ENCODE measurements around the gene PRPS2. TPM values are rescaled to one million over a fixed set of nuclear protein-coding genes. Genes with fewer than 3 reads are reported as not detected.

Gene PRPS2
- total RNA-seq, 2 donors from 2014 or later: 3.5 to 8.0 TPM

DNA sequence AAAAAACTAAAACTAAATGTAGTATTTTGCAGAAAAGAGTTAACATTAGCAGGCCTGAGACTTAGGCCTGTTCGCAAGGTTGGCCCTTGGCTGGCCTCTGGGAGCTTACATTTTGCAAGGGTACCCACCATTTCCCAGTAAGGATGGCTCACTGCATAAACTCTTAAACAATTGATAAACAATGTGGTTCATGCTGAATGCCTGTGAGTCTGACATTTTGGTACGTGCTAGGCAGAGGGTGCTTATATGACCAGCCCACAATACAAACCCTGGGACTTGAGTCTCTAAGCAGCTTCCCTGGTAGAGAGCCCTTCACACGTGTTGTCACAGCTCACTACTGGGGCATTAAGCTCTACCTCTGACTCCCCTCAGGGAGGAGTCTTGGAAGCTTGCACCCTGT is 7.4 kb downstream of the PRPS2 start:
- no peak for DNase-seq (ENCODE audit: low spot score)
- Histone ChIP-seq H3K27me3 (no peaks in the 10 kb centered on the region), H3K4me1 (no peaks in the 10 kb centered on the region), H3K27ac (no peak overlapping the region), H3K36me3 (no peaks in the 10 kb centered on the region), H3K4me3 (no peak overlapping the region), H3K9me3 (peaks cover 6 to 7% of the 10 kb centered on the region in 2 donors)
- TF ChIP-seq, protein P1, sequence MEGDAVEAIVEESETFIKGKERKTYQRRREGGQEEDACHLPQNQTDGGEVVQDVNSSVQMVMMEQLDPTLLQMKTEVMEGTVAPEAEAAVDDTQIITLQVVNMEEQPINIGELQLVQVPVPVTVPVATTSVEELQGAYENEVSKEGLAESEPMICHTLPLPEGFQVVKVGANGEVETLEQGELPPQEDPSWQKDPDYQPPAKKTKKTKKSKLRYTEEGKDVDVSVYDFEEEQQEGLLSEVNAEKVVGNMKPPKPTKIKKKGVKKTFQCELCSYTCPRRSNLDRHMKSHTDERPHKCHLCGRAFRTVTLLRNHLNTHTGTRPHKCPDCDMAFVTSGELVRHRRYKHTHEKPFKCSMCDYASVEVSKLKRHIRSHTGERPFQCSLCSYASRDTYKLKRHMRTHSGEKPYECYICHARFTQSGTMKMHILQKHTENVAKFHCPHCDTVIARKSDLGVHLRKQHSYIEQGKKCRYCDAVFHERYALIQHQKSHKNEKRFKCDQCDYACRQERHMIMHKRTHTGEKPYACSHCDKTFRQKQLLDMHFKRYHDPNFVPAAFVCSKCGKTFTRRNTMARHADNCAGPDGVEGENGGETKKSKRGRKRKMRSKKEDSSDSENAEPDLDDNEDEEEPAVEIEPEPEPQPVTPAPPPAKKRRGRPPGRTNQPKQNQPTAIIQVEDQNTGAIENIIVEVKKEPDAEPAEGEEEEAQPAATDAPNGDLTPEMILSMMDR (IDR thresholded peaks at IDR 0.05): no peak

DNA sequence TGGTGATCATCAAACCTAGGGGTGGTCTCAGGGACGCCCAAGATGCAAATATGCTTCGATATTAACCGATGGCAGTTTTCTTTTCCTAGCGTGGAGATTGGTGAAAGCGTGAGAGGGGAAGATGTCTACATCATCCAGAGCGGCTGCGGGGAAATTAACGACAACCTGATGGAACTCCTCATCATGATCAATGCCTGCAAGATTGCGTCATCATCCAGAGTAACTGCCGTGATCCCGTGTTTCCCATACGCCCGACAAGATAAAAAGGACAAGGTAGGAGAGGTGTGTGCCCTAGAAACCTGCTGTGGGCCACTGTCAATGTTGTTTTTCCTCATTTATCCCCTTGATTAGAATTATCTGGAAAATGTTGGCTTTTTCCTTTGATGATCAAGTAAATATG is 7.9 kb downstream of the PRPS2 start:
- Histone ChIP-seq H3K4me1 (no peaks in the 10 kb centered on the region), H3K27me3 (no peaks in the 10 kb centered on the region), H3K36me3 (no peaks in the 10 kb centered on the region), H3K27ac (no peak overlapping the region), H3K9me3 (peaks cover 3 to 4% of the 10 kb centered on the region in 2 donors), H3K4me3 (no peak overlapping the region)
- DNase-seq (ENCODE audit: low spot score): no peak
- TF ChIP-seq, protein P1 (IDR thresholded peaks at IDR 0.05): no peak

DNA sequence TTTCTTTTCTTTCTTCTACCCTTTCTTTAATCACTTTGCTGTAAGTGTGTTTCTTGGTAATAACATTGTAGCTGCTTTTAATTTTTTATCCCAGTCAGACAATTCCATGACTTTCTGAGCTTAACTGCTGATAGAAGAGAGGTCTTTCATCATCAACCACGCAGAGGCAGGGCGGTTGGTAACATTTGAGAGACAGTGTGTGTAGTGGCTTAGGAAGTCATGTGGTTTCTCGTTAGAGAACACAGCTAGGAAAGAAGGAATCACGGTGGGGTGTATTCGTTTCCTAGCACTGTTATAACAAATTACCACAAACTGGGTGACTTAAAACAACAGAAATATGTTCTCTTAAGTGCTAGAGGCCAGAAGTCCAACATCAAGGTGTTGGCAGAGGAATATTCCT is 11.5 kb downstream of the PRPS2 start:
- H3K4me3 ChIP-seq: no peak overlapping the region
- no peaks in the 10 kb centered on the region for H3K4me1 ChIP-seq
- no peaks in the 10 kb centered on the region for H3K9me3 ChIP-seq
- H3K27ac ChIP-seq: no peak overlapping the region
- DNase-seq (ENCODE audit: low spot score): no peak
- H3K36me3 ChIP-seq: no peaks in the 10 kb centered on the region
- no peaks in the 10 kb centered on the region for H3K27me3 ChIP-seq
- TF ChIP-seq, protein P1 (IDR thresholded peaks at IDR 0.05): no peak

DNA sequence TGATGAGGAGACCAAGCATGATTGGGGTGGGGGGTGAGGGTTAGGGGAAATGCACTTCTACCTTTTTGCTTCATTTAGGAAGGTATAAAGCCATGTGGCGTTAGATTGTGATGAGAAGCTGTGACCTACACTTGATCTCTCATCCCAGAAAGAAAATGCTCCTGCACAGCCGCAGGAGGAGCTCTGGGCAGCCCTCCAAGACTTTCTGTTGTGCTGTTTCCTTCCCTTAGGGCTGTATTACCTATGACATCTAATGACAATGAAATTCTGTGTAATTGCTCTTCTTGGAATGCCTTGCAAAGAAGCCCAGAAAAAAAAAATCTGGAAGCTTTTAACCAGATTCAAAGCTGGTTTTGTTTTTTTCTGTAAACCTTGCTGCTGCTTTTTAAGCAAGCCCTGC is 13.4 kb downstream of the PRPS2 start:
- no peaks in the 10 kb centered on the region for H3K36me3 ChIP-seq
- H3K9me3 ChIP-seq: no peaks in the 10 kb centered on the region
- no peak overlapping the region for H3K27ac ChIP-seq
- no peaks in the 10 kb centered on the region for H3K4me1 ChIP-seq
- no peak for DNase-seq (ENCODE audit: low spot score)
- no peaks in the 10 kb centered on the region for H3K27me3 ChIP-seq
- no peak overlapping the region for H3K4me3 ChIP-seq
- TF ChIP-seq, protein P1 (IDR thresholded peaks at IDR 0.05): no peak

DNA sequence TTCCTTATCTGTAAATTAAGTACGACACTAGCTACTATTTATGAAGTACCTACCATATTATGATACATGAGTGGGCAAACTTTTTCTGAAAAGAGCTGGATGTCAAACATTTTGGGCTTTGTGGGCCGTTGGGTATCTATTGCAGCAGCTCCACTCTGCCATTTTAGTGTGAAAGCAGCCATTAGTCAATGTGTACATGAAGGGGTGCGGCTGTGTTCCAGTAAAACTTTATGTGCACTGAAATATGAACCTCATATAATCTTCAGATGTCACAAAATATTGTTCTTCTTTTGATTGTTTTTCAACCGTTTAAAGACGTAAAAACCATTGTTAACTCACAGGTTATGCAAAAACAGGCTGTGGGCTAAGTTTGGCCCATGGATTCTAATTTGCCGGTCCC is 14.1 kb downstream of the PRPS2 start:
- Histone ChIP-seq H3K27me3 (no peaks in the 10 kb centered on the region), H3K9me3 (no peaks in the 10 kb centered on the region), H3K36me3 (no peaks in the 10 kb centered on the region), H3K27ac (no peak overlapping the region), H3K4me1 (no peaks in the 10 kb centered on the region), H3K4me3 (no peak overlapping the region)
- no peak for DNase-seq (ENCODE audit: low spot score)
- TF ChIP-seq, protein P1 (IDR thresholded peaks at IDR 0.05): no peak

DNA sequence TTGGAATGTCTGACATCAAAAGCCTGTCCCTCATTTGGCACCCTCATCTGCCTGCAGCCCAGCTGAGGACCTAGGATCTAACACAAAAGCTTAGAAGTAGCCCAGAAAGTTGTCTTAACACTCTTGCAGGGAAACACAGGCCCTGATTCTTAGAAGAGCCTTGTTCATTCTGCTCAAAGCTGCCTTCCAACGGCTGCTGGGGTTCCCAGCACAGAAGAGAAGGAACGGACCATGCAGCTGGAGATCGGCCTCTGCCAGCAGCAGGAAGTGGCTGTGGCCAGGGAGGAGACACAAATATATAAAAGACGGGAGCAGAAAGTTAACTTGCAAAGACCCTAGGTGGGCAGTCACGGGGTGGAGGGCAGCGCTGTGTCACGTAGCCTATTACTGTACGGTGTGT is 20.4 kb downstream of the PRPS2 start:
- H3K4me1 ChIP-seq: no peaks in the 10 kb centered on the region
- H3K27ac ChIP-seq: no peak overlapping the region
- DNase-seq (ENCODE audit: low spot score): no peak
- no peak overlapping the region for H3K4me3 ChIP-seq
- no peaks in the 10 kb centered on the region for H3K27me3 ChIP-seq
- TF ChIP-seq, protein P1 (IDR thresholded peaks at IDR 0.05): no peak
- no peaks in the 10 kb centered on the region for H3K36me3 ChIP-seq
- H3K9me3 ChIP-seq: no peaks in the 10 kb centered on the region
